Kidney (tissue), 14 donors: ENCODE results near the gene LMAN1L. TPM values are rescaled to one million over a fixed set of nuclear protein-coding genes. Genes with fewer than 3 reads are reported as not detected.

Source experiments
- DNase-seq, 5 donors: peaks; one replicate each; pipeline ENCODE4 v3.0.0-alpha.2; 2013 to 2020
- FAIRE-seq: peaks from 2 replicates; lab custom pipeline; 2012; peaks lifted over from hg19 to GRCh38; lab: Jason Lieb, UNC
- H3K27ac ChIP-seq, 2 donors: one replicate each; pipeline ENCODE4 v1.7.0; 2013; ENCODE audit warnings: low read depth in 2 of 2, low read length in 2 of 2, inconsistent platforms in 1 of 2
- H3K27me3 ChIP-seq: one replicate; pipeline ENCODE4 v1.7.1; 2013; ENCODE audit warnings: low read length, inconsistent platforms; ENCODE audit not compliant: control insufficient read depth, insufficient read depth
- H3K36me3 ChIP-seq, 3 donors: one replicate each; pipeline versions ENCODE4 v1.7.0 to v1.7.1; 2013; ENCODE audit warnings: low read length in 3 of 3, control low read depth in 1 of 3, inconsistent platforms in 1 of 3; ENCODE audit not compliant: insufficient read depth in 3 of 3, control insufficient read depth in 2 of 3
- H3K4me1 ChIP-seq, 3 donors: one replicate each; pipeline versions ENCODE4 v1.7.0 to v1.7.1; 2013; ENCODE audit warnings: low read length in 3 of 3, inconsistent platforms in 1 of 3, low read depth in 1 of 3; ENCODE audit not compliant: control insufficient read depth in 2 of 3, insufficient read depth in 2 of 3
- H3K4me3 ChIP-seq, 3 donors: one replicate each; pipeline versions ENCODE4 v1.7.0 to v1.8.1; 2013; ENCODE audit warnings: low read length in 3 of 3, control low read depth in 1 of 3, inconsistent platforms in 1 of 3
- H3K9ac ChIP-seq, 3 donors: one replicate each; pipeline versions ENCODE4 v1.7.0 to v1.7.1; 2013; ENCODE audit warnings: low read length in 3 of 3, control low read depth in 1 of 3, inconsistent platforms in 1 of 3
- H3K9me3 ChIP-seq, 3 donors: one replicate each; pipeline versions ENCODE4 v1.7.0 to v1.7.1; 2013; ENCODE audit warnings: low read length in 3 of 3, control low read depth in 1 of 3, inconsistent platforms in 1 of 3; ENCODE audit not compliant: control insufficient read depth in 2 of 3, insufficient read depth in 1 of 3
- intact Hi-C: fragments of 100-400 bp; cut with DNase I; formaldehyde crosslinking; loops from one replicate; pipeline ENCODE4 v1.11.1; 2022
- polyA plus RNA-seq: library from polyadenylated mRNA; stranded (reverse); fragments of 350-450 nt; fragmentation: Illumina TruSeq; extraction: RNeasy Lipid Tissue Mini Kit (QIAGEN cat#74804); gene quantifications from one replicate; pipeline ENCODE4 v1.2.3, GENCODE V29; 2014; ENCODE audit warnings: low read depth, low replicate concordance; ENCODE audit not compliant: insufficient read depth
- total RNA-seq: library from RNA; stranded (reverse); fragmentation: NEBNext Ultra II Directional; extraction: Animal tissue kit (Norgen Biotek cat#: 25700); gene quantifications from one replicate; pipeline ENCODE4 v1.2.1, GENCODE V29; 2021
- TF ChIP-seq, protein P1 (sequence below): IDR thresholded peaks from 3 replicates; pipeline ENCODE4 v1.5.1; 2012; ENCODE audit warnings: mild to moderate bottlenecking, moderate library complexity, borderline replicate concordance; ENCODE audit not compliant: insufficient read depth; ENCODE audit errors: extremely low read depth
- donor health status: control.
- donor health status: control.
- donor health status: control.
- donor health status: control.
- donor health status: control.
- donor health status: DM: yes; HTN: yes; CAD: no.
- donor health status: Normal renal cell carcinoma (clear cell type).

The LMAN1L gene
- total and polyA plus RNA-seq, 2 donors from 2014 or later: not detected

DNA sequence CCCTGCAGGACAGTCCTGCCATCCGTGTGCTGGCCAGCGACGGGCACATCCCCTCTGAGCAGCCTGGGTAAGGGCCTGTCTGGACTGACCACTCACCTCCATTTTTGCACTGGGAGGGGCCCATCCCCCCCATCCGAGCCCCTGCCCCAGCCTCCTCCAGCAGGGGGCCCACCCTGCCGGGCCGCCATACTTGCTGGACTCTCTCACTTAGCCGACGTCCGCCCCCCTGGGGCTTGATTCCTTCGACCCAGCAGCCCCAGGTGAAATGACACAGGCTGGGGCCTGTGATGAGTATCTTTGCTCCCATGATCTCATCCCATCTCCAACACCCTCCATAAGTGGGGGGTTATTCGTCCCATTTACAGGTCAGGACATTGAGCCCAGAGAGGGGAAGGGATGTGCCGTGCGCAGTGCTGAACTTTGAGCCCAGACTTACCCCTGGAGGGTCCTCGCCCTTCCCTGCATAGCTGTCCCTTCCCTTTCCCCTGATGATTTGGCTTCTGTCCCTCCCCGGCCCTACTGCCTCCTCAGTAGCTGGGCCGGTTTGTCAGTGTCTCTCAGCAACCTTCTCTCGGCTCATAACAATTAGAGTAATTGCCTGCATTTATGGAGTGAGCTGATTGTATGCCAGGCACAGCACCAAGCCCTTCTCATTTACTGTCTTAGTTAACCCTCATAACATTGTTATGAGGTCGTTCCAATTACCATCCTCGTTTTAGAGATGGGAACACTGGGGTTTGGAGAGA is 4.2 kb downstream of the LMAN1L start:
- Histone ChIP-seq H3K9me3 (no peaks in the 10 kb centered on the region), H3K4me1 (no peaks in the 10 kb centered on the region), H3K9ac (no peak overlapping the region), H3K4me3 (no peak overlapping the region), H3K27ac (no peak overlapping the region), H3K27me3 (no peaks in the 10 kb centered on the region), H3K36me3 (no peaks in the 10 kb centered on the region)
- FAIRE-seq (no peak), DNase-seq (no peak)
- intact Hi-C loops: no loop called here
- TF ChIP-seq, protein P1, sequence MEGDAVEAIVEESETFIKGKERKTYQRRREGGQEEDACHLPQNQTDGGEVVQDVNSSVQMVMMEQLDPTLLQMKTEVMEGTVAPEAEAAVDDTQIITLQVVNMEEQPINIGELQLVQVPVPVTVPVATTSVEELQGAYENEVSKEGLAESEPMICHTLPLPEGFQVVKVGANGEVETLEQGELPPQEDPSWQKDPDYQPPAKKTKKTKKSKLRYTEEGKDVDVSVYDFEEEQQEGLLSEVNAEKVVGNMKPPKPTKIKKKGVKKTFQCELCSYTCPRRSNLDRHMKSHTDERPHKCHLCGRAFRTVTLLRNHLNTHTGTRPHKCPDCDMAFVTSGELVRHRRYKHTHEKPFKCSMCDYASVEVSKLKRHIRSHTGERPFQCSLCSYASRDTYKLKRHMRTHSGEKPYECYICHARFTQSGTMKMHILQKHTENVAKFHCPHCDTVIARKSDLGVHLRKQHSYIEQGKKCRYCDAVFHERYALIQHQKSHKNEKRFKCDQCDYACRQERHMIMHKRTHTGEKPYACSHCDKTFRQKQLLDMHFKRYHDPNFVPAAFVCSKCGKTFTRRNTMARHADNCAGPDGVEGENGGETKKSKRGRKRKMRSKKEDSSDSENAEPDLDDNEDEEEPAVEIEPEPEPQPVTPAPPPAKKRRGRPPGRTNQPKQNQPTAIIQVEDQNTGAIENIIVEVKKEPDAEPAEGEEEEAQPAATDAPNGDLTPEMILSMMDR: no peak

DNA sequence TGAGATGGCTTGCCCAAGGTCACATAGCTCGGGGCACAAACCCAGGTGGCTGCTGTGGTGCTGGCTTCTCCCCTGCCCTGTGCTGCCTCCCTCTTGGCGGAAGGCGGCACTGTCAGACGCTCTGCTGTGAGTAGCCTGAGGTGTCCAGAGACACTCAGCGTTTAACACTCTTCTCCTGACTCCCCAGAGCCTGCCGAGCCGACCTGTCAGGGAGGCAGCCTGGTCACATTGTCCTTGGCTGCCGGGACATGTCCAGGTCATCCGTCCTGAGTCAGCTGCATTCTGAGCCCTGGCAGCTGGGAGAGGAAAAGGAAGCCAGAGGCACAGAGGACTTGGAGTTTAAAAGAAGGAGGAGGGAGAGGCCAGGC is 4.7 kb downstream of the LMAN1L start:
- FAIRE-seq (no peak), DNase-seq (no peak)
- no peaks in the 10 kb centered on the region for H3K36me3 ChIP-seq
- no peaks in the 10 kb centered on the region for H3K27me3 ChIP-seq
- H3K9me3 ChIP-seq: no peaks in the 10 kb centered on the region
- H3K4me3 ChIP-seq: no peak overlapping the region
- intact Hi-C loops: no loop called here
- no peak overlapping the region for H3K27ac ChIP-seq
- H3K4me1 ChIP-seq: no peaks in the 10 kb centered on the region
- TF ChIP-seq, protein P1: peak; percentile 6
- H3K9ac ChIP-seq: no peak overlapping the region

DNA sequence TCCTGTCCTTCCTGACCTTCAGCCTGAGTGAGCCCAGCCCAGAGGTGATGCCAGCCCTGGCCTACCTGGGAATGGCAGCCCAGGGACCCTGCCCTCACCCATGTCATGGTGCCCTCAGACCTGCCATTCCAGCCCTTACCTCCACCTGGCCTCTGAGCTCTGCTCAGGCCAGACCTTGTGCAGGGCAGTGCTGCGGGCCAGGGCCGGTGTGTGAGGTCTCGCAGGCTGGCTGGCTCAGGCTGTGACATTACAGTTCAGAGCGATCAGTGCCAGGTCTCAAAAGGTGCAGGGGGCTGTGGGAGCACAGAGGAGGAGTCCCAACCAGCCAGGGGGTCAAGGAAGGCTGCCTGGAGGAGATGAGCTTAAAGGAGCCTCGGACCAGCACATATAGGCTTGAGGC is 7.4 kb downstream of the LMAN1L start:
- no peak for FAIRE-seq
- intact Hi-C loops: no loop called here
- no peak overlapping the region for H3K9ac ChIP-seq
- TF ChIP-seq, protein P1: no peak
- DNase-seq: no peak
- H3K4me1 ChIP-seq: no peaks in the 10 kb centered on the region
- H3K4me3 ChIP-seq: no peak overlapping the region
- no peaks in the 10 kb centered on the region for H3K27me3 ChIP-seq
- no peaks in the 10 kb centered on the region for H3K9me3 ChIP-seq
- H3K36me3 ChIP-seq: no peaks in the 10 kb centered on the region
- H3K27ac ChIP-seq: no peak overlapping the region
